Activated CD8-positive, alpha-beta memory T cell treated with anti-CD3 and anti-CD28 coated beads, Interleukin-2, amount 50 U/mL, for 24 hours (primary cell): Measurements from ENCODE around the gene TLR8.

Experiments
- DNase-seq: peaks from one replicate; pipeline ENCODE4 v3.0.0-alpha.2; 2020; ENCODE audit errors: extremely low read depth

TLR8 gene

GRCh38 chrX:12966151-12966550 is 59.7 kb downstream of the TLR8 start:
- no peak for DNase-seq

- no peak for DNase-seq
Observed at GRCh38 chrX:12967711-12968465, 61.5 kb downstream of the TLR8 start.

DNA sequence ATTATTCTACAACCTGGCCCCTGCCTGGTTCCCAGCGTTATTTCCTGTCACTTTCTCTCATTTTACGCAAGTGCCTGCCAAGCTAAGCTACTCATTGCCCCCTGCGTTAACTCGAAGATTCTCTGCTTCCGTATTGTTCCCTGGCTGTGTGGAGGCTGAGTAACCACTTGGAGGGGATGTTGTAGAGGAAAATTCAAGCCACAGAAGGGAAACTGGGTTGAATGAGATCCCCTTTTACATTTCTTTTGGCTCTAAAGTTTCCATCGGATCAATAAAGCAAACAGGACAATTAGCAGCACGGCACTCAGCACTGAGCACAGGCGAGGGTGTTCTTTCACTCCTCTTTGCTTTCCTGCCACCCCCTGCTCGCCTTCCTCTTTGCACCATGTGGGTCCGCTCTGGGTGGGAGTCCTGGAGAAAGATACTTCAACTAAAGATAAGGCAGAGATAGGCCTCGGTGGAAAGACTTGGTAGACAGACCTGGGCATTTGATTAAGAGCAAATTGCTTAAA is 64.3 kb downstream of the TLR8 start:
- DNase-seq: no peak

DNA sequence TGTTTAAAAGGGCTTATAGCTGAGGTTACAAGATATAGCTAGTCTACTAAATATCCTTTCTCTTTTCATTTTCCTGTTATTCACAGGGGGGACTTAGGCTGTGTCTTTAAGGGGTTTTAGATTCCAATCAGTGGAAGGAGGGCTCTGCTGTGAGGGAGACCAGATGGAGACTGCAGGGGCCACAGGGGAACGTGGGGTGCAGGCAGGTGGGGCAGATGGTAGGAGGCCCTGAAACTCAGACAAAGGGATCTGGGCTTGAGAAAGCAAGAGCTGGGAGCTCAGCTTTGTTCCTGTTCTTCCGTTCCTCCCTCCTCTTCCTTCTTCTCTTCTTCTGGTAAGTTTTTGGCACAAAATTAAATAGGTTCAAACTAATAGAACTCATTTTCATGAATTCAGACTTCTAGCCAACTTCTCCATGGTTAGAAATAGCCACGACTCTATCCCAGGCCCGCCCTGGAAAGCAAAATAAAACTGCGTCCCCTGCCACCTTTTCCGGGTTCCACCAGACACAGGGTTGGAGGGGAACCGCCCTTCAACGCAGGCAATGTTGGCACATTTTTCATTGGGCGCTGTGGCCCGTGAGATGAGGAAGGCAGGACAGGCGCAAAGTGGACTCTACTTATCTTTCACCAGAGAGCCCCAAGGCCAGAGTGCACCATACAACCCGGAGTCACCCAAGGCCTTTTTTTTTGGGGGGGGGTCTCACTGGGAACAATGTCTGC is 65.0 kb downstream of the TLR8 start:
- no peak for DNase-seq

DNA sequence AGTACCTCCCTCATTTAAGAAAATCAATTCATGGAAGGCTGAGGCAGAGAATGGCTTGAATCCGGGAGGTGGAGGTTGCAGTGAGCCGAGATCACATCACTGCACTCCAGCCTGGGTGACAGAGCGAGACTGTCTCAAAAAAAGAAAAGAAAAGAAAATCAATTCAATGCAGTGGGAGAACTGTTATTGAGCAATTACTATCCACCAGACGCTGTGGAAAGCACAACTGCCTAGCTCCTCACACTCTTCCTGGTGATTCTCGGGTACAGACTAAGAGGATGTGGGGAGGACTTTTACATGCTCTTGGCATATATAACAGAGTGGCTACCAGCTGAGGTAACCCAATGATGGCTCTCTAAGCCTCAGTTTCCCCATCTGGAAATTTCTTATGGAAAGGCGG is 65.8 kb downstream of the TLR8 start:
- DNase-seq: no peak
